Measurements from ENCODE around the gene ABLIM1.

Gene ABLIM1

GRCh38 chr10:114629083-114629823 lies 28.8 kb downstream of the ABLIM1 start:
- no peaks in the 10 kb centered on the region for H3K9me3 ChIP-seq (ENCODE audit: control insufficient read depth, insufficient read depth, low read depth, low read length)
- TF ChIP-seq ZNF768 (tag by site-specific recombination; IDR thresholded peaks at IDR 0.05) (peak; percentile 91), ZNF785 (tag by site-specific recombination; IDR thresholded peaks at IDR 0.05) (no peak), ZNF214 (tag by site-specific recombination; IDR thresholded peaks at IDR 0.05; ENCODE audit: borderline replicate concordance) (no peak), ZNF529 (tag by site-specific recombination; IDR thresholded peaks at IDR 0.05; ENCODE audit: insufficient replicate concordance) (no peak), BCL11A (tag by site-specific recombination; IDR thresholded peaks at IDR 0.05; ENCODE audit: low read depth) (no peak), SCRT2 (tag by site-specific recombination; IDR thresholded peaks at IDR 0.05) (no peak), ZNF580 (tag by site-specific recombination; IDR thresholded peaks at IDR 0.05) (peak; percentile 72; the same call in 1 of the 2 replicates), ZNF510 (tag by site-specific recombination; IDR thresholded peaks at IDR 0.05; ENCODE audit: insufficient replicate concordance) (no peak)
- ChIA-PET CTCF (interaction anchor here (0.8 to 2.4 kb wide), 2 partner anchors 65 to 75 kb away, joined by 3 to 10 read pairs; no protein-coding TSS in a partner anchor), POLR2A (no interaction called here)
- peaks cover 21% of the 10 kb centered on the region for H3K4me1 ChIP-seq (ENCODE audit: control insufficient read depth, insufficient read depth, low read length)
- no peaks in the 10 kb centered on the region for H3K36me3 ChIP-seq (ENCODE audit: control insufficient read depth in 2 of 2, insufficient read depth in 1 of 2, low read length in 2 of 2)
- H3K27ac ChIP-seq (ENCODE audit: extremely low read depth, low read depth, low read length) = no peak overlapping the region
- no peak overlapping the region for H3K4me3 ChIP-seq (ENCODE audit: low read depth, low read length)

- H3K4me3 ChIP-seq (ENCODE audit: low read depth, low read length) = no peak overlapping the region
- H3K9me3 ChIP-seq (ENCODE audit: control insufficient read depth, insufficient read depth, low read depth, low read length) = no peaks in the 10 kb centered on the region
- no peak overlapping the region for H3K27ac ChIP-seq (ENCODE audit: extremely low read depth, low read depth, low read length)
- ChIA-PET POLR2A (no interaction called here), CTCF (interaction anchor here (0.9 to 1.3 kb wide), 3 partner anchors 33 to 76 kb away, joined by 3 to 4 read pairs (median 4); no protein-coding TSS in a partner anchor)
- TF ChIP-seq ZNF274 (IDR thresholded peaks at IDR 0.05; ENCODE audit: low read length) (no peak), ZNF274 (tag by site-specific recombination; IDR thresholded peaks at IDR 0.05; ENCODE audit: borderline replicate concordance) (no peak), PRDM6 (tag by site-specific recombination; IDR thresholded peaks at IDR 0.05) (no peak), ZNF521 (tag by site-specific recombination; IDR thresholded peaks at IDR 0.05) (no peak), KLF1 (tag by site-specific recombination; IDR thresholded peaks at IDR 0.05) (no peak), ZFP69B (tag by site-specific recombination; IDR thresholded peaks at IDR 0.05) (no peak), ZNF513 (tag by site-specific recombination; IDR thresholded peaks at IDR 0.05) (no peak), ZNF596 (tag by site-specific recombination; IDR thresholded peaks at IDR 0.05) (no peak), ZBTB21 (tag by site-specific recombination; IDR thresholded peaks at IDR 0.05) (no peak), KLF10 (tag by site-specific recombination; IDR thresholded peaks at IDR 0.05) (no peak), ZBTB26 (tag by site-specific recombination; optimal IDR thresholded peaks at IDR 0.05) (no peak), ZNF514 (tag by site-specific recombination; IDR thresholded peaks at IDR 0.05) (no peak), ZNF776 (tag by site-specific recombination; IDR thresholded peaks at IDR 0.05; ENCODE audit: borderline replicate concordance) (no peak), ZNF121 (tag by site-specific recombination; IDR thresholded peaks at IDR 0.05) (no peak), ZNF292 (tag by site-specific recombination; IDR thresholded peaks at IDR 0.05; ENCODE audit: borderline replicate concordance, low read depth) (no peak), ZNF18 (tag by site-specific recombination; IDR thresholded peaks at IDR 0.05) (no peak), YY1 (tag by site-specific recombination; IDR thresholded peaks at IDR 0.05) (no peak), ZNF768 (tag by site-specific recombination; IDR thresholded peaks at IDR 0.05) (no peak), GFI1B (tag by site-specific recombination; IDR thresholded peaks at IDR 0.05) (no peak)
- H3K4me1 ChIP-seq (ENCODE audit: control insufficient read depth, insufficient read depth, low read length) = peaks cover 24% of the 10 kb centered on the region
- no peaks in the 10 kb centered on the region for H3K36me3 ChIP-seq (ENCODE audit: control insufficient read depth in 2 of 2, insufficient read depth in 1 of 2, low read length in 2 of 2)
Measured at GRCh38 chr10:114628106-114628505, 30.0 kb downstream of the ABLIM1 start.
